Right ventricle myocardium inferior (tissue), 1 donor: ENCODE results near the gene ZMAT3. TPM values are rescaled to one million over a fixed set of nuclear protein-coding genes. Genes with fewer than 3 reads are reported as not detected.
A peak's percentile ranks its signal among the peaks of the same experiment; 100 is the strongest.
"Not testable (repeated sequence)": the region's sequence is repeated elsewhere in the genome, so short reads cannot be mapped to it uniquely, and the experiment has no call there.

Experiments used
- ATAC-seq: fragments of 200-7000 bp; cut with Tn5 transposase; one replicate; pipeline ENCODE4 v1.9.1; 2020; ENCODE audit warnings: mild to moderate bottlenecking, moderate library complexity
- DNase-seq: peaks from one replicate; pipeline ENCODE4 v3.0.0; 2021; ENCODE audit errors: missing footprints
- intact Hi-C: fragments of 100-400 bp; cut with DNase I; formaldehyde crosslinking; loops from one replicate; pipeline ENCODE4 v1.11.0; 2022
- long read RNA-seq: library from polyadenylated mRNA; unstranded; transcript quantifications from one replicate; pipeline ENCODE4 v2.0.0, GENCODE V29; 2021
- total RNA-seq: library from RNA; stranded (reverse); fragmentation: NEBNext Ultra II Directional; extraction: Animal tissue kit (Norgen Biotek cat#: 25700); gene quantifications from one replicate; pipeline ENCODE4 v1.2.1, GENCODE V29; 2021
- donor health status: DM: no; HTN: yes; CAD: no; lungs with severe emphysema.

Gene ZMAT3, protein sequence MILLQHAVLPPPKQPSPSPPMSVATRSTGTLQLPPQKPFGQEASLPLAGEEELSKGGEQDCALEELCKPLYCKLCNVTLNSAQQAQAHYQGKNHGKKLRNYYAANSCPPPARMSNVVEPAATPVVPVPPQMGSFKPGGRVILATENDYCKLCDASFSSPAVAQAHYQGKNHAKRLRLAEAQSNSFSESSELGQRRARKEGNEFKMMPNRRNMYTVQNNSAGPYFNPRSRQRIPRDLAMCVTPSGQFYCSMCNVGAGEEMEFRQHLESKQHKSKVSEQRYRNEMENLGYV
- 11.1 TPM for total RNA-seq
- long read RNA-seq, full-length matches to known transcripts = 2 of 4 reads
- long read RNA-seq, partial matches to known transcripts = 1 of 4 reads
- long read RNA-seq, other reads (novel, unspliced or antisense) = 1 of 4 reads

DNA sequence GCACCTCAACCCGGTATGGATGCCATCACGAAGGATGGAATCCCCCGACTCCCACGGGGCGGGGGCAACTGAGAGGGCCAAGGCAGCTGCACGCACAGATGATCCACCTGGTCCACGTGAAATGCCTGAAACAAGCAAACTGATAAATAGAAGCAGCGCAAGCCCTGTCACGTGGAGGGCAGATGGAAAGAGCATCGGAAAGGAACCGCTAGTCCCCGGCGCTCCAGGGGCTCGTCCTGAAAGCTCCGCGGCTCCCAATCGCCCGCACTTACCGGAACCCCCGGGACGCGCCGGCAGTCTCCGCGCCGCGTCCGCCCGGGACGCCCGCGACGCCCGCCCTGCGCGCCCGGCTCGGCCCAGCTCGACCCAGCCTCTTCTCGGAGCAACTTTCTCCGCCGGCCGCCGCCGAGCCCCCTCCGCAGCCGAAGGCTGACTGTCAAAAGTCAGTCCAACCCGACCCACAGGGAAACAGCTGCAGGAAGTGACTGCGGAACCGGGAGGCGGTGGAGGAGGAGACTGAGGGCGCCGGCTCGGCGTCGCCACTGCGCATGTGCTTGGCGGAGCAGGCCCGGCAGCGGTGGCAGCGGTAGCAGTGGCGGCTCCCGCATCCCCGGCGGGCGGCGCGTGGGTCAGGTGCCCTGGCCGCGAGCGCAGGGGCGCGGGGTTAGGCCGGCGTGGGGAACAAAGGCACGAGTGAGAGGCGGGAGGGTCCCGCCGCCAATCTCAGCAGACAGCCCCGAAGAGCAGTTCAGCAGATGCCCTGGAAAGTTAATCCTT, at the start of gene ZMAT3:
TSS of gene ZMAT3 (minus strand) at position 487 of the 777 bp plus-strand sequence. CDS start 4,057 bp downstream, outside the sequence.
- peak; percentile 99 for ATAC-seq
- peak; percentile 94 for DNase-seq
- intact Hi-C loops = loop anchor here (5.0 kb wide), 2 partner anchors 49 to 76 kb away; partner anchors contain the start of gene PIK3CA

DNA sequence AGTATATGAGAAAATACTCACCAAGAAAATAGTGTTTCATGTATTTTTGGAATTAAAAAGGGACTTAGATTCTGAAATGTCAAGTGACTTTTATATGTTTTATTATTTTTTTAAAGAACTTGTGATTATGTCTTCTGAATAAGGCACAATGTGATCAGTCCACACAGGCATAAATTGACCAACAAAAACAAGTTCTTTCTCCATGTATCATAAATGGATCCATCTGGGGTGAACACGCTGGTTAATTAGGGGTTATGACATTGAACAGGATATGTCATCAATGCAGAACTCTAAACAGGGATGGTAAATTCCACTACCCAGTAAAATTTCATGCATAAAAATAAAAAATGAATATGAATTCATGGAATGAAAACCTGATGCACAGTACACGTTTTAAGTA, 45.2 kb upstream of the ZMAT3 start:
- intact Hi-C loops = no loop called here
- DNase-seq (no peak), ATAC-seq (no peak)

DNA sequence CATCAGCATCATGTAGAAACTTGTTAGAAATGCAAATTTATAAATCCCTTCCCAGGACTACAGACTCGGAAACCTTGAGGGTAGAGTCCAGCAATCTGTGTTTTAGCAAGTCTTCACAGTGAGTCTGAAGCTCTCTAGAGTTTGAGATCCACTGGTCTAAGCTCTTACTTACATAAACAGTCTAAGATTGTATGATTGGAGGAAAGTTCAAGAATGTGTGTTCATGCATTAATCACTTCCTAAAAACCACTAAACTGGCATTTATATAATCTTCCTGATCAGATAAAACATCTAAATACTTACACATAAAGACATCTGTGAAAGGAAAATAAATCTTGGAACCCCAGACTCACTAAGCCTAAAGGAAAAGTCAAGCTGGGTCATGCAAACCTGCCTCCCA, 43.8 kb upstream of the ZMAT3 start:
- ATAC-seq, intact Hi-C loops, DNase-seq: not testable (repeated sequence)

DNA sequence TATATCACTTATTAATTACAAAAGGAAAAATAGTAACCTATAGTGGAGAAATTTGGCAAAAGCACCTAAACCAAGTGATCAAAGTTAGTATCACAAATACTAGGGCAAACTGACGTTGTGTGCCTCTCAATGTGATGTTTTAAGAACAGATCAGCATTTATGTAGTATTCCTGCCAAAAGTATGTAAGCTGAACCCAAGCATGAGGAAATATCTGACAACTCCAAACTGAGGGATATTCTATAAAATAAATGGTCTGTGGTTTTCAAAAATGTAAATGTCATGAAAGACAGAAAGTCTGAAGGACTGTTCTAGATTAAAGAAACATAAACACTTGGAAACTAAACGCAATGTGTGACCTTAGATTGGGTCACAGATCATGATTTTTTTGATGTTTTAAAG, 42.3 kb upstream of the ZMAT3 start:
- DNase-seq (no peak), ATAC-seq (no peak)
- intact Hi-C loops = no loop called here

DNA sequence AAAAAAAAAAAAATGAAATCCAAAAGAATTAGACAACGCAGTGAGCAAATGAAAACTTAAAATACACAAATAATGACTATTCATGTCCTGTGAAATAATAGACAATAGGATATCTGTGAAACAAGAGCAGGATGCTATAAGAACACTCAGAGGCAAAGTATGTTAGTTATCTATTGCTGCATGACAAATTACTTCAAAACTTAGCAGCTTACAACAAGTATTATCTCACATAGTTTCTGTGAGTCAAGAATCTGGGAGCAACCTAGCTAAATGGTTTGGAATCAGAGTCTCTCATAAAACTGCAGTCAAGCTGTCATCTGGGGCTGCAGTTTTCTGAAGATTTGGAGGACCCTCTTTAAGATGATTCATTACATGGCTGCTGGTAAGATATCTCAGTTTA, 36.5 kb upstream of the ZMAT3 start:
- intact Hi-C loops = loop anchor here (10.0 kb wide), 1 partner anchor 93 kb away; no protein-coding TSS in a partner anchor
- DNase-seq (no peak), ATAC-seq (no peak)

DNA sequence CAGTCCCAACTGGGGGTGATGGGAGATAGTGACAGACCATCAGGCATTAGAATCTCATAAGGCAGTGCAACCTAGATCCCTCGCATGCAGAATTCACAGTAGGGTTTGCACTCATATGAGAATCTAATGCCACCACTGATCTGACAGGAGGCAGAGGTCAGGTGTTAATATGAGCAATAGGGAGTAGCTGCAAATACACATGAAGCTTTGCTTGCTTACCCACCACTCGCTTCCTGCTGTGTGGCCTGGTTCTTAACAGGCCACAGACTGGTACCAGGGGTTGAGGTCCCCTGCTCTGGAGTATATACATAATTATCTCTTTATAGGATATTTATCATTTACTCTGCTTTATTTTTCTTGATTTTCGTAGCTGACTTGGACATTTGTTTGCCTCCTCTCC, 36.0 kb upstream of the ZMAT3 start:
- no peak for ATAC-seq
- intact Hi-C loops = loop anchor here (10.0 kb wide), 1 partner anchor 93 kb away; no protein-coding TSS in a partner anchor
- no peak for DNase-seq

DNA sequence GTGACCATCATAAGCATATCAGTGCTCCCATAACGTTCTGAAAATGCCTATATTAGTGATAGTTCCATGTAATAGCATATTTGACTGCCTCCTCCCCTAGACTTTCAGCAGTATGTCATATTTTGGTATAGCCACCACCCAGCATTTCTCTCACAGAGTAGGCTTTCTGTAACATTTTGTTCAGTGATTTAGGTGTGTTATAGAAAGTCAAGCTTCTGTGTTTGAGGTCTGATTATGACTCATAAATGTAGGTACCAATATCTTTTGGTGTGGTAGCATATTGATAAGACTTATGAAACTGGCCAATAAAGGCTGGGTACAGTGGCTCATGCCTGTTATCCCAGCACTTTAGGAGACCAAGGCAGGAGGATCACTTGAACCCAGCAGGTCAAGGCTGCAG, 34.3 kb upstream of the ZMAT3 start:
- intact Hi-C loops = loop anchor here (2.0 to 10.0 kb wide), 2 partner anchors 91 to 211 kb away; no protein-coding TSS in a partner anchor
- no peak for DNase-seq
- no peak for ATAC-seq

DNA sequence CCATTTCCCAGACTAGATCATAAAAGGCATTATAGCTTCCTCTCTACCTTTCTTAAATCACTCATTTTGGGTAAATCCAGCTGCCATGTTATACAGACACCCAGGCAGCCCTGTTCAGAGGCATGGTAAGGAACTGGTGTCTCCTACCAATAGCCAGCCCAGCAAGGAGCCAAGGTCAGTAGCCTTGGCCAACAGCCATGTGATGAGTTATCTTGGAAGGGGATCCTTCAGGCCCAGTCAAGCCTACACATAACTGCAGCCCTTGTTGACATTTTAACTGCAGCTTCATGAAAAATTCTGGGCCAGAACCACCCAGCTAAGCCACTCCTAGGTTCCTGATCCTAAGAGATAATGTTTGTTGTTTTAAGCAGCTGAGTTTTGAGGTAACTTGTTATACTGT, 29.0 kb upstream of the ZMAT3 start:
- ATAC-seq (no peak), DNase-seq (no peak)
- intact Hi-C loops = loop anchor here (10.0 kb wide), 1 partner anchor 86 kb away; no protein-coding TSS in a partner anchor

DNA sequence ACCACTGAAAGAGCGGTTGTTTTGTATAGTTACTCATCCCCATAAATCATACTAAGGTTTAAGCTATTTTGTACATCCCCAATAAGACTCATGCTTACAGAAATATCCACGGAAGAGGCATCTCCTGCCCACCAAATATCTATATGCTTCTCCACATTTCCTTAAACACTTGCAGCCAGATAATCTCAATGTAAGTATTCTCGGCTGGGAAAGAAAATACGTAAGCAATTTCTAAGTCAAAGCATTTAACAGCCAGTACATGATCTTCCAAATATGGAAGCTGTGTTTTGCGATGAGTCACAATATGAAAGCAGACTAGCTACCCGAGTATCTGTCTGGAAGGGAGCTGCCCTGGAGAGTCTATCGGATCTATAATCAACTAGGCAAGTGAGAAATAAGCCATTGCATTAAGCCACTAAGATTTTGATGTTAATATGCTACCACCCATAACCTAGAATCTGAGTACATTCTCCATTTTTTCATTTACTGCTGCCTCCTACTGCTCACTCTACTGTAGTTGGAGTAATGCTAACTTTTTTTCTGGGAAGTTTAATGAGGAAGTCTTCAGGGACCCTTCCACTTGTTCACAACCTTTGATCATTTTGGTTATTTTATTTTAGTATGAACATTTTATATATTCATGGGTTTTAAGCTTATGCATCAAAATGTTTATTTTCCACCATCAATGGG, 26.9 kb upstream of the ZMAT3 start:
- DNase-seq (no peak), ATAC-seq (no peak)
- intact Hi-C loops = no loop called here

DNA sequence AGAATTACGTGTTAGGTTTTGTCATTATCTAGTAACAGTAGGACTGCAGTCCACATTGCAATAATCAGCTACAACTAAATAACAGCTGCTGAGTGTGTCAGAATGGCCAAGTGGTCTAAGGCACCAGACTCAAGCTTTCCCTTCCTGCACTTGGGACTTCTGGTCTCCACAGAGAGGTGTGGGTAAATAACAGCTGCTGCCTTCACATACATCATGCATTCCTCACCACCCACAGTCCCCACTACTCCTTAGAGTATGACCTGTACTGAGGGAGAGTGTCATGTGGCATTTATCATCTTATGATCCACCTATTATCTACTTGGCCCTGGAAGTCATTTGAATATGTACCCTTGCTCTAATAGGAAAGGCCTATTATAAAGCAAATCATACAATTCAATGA, 22.2 kb upstream of the ZMAT3 start:
- ATAC-seq (no peak), DNase-seq (no peak)
- intact Hi-C loops = no loop called here

DNA sequence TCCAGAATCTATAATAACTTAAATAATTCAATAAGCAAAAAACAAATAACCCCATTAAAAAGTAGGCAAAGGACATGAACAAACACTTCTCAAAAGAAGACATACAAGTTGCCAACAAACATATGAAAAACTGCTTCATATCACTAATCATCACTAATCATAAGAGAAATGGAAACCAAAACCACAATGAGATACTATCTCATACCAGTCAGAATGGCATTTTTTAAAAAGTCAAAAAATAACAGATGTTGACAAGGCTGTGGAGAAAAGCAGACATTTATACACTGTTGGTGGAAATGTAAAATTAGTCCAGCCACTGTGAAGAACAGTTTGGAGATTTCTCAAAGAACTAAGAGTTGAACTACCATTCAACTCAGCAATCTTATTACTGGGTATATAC, 19.5 kb upstream of the ZMAT3 start:
- intact Hi-C loops = no loop called here
- no peak for ATAC-seq

DNA sequence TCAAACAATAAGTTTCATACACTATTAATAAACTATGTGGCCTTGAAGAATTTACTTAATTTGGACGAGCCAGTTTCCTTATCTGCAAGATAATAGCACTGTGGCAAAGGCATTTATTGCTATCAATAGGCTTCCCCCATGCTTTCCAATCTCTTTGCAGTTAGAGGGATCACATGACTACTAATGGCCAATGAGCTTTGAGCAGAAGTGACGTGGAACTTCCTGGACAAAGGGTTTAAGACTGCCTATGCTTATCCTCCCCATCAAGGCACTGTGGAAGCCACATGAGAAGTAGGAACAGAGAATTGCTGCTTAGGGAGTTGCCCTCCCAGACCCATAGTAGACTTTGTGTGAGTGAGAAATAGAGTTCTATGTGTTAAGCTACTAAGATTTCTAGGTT, 16.7 kb upstream of the ZMAT3 start:
- DNase-seq (no peak), ATAC-seq (no peak)
- intact Hi-C loops = no loop called here

More for the DNA sequence above, 19.5 kb upstream of the ZMAT3 start:
- DNase-seq = no peak

DNA sequence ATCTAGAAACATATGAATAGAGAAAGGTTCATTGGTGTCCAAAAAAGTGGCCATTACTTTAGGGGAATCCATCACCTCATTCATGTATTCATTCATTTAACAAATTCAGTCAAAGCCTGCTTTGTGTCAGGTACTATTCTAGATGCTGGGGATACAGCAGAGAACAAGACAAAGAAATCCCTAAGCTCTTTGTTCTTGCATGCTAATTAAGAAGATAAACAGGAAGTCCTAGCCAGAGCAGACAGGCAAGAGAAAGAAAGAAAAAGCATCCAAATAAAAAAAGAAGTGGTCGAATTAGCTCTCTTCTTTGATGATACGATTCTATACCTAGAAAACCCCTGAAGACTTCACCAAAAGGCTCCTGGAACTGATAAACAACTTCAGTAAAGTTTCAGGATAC, 12.4 kb upstream of the ZMAT3 start:
- intact Hi-C loops = no loop called here
- no peak for ATAC-seq
- no peak for DNase-seq

DNA sequence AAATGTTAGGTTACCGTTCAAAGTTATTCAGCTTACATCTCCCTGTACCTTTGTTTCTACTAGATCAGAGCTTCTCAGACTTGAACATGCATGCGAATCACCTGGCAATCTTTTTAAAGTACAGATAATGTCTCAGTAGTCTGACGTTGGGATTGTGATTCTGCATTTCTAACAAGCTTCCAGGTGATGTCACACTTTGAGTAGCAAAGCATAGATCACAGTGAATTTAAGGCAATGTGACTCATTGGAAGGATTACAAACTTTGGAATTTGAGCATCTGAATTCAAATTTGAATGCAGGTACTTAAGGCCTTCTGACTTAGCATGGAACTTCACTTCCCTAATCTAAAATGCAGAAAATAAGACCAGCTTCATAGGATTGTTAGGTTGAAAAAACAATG, 10.8 kb upstream of the ZMAT3 start:
- DNase-seq = no peak

DNA sequence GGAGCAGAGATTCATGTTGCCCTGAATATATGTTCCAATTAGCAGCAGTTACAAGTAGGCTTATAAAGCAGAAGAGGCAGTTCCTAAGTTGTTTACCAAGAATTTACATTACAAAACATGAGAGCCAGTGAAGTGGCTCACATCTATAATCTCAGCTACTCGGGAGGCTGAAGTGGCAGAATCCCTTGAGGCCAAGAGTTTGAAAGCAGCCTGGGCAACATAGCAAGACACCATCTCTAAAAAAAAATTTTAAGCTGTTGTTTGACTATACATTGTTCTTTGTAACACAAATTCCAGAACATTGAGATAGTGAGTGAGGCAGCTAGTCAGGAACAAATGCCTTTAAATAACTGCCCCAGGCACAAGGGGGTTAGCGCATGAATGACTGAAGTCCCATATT, 10.3 kb upstream of the ZMAT3 start:
- no peak for ATAC-seq
- intact Hi-C loops = no loop called here
- DNase-seq = no peak

More for the DNA sequence above, 10.8 kb upstream of the ZMAT3 start:
- intact Hi-C loops = no loop called here
- ATAC-seq = no peak

DNA sequence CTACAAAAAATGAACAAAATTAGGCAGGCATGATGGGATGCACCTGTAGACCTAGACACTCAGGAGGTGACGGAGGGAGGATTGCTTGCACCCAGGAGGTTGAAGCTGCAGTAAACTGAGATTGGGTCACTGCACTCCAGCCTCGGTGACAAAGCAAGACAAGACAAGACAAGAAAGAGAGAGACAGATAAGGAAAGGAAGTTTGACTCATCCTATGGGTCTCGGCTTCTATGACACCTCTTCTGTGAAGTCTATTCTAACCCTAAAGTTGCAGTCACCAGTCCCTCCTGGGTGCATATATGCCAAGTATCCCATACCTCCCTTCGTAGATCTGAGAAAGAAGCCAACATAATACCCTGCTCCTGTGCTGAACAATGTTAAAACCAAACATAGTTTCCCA, 7.9 kb upstream of the ZMAT3 start:
- intact Hi-C loops = no loop called here
- ATAC-seq = no peak

DNA sequence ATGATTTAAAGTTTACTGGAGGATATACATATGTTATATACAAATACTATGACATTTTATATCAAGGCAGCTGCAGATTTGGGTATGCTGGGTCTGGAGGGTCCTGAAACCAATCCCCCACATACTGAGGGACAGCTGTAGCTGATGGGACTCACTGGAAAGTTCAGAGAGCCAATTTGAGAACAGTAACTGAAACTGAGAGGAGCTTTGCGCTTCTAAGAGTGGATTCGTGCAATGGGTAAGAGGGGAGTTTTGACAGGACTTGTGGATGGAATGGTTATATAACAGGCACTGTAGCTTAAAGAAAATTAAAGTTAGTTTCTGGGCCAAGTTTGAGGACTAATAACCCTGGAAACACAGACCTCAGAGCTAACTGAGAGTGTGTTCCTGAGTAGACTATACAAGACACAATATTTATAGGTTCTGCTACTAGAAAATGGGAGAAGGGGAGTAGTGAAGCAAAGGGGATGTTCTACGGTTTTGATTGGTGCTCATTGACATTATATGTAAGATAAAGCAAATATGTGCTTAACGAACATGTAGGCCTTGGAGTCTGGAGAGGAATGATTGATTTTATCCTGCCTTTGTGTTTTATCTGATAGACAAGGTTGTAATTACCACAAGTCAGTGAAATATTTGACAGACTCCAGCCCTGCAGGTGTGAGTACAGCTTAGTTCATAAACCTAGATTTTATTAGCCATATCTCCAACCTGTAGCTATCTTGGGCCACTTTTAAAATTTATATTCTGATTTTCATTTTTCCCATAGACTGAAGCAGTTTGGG, 4.8 kb upstream of the ZMAT3 start:
- DNase-seq (no peak), ATAC-seq (no peak)
- intact Hi-C loops = no loop called here

More for the DNA sequence above, 7.9 kb upstream of the ZMAT3 start:
- no peak for DNase-seq

DNA sequence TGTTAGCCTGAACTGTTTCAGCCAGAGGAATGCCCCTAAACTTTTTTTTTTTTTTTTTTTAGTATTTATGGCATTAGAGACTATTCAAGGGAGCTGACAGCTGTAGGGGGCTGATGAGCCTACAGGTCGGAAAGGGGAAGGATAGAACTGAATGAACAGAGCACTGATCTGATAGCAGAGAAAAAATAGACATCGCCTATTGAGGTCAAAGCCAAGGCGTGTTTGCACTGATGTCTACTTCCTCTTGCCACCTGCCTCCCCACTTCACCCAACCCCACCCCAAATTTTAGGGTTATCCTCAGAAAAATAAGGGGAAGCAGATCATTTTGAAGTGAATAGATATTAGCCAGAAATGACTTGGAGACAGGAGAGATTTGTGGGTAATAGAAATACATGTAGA, 3.0 kb upstream of the ZMAT3 start:
- intact Hi-C loops = loop anchor here (5.0 kb wide), 2 partner anchors 52 to 73 kb away; partner anchors contain the start of gene PIK3CA
- DNase-seq (no peak), ATAC-seq (no peak)
